Fibroblast of pulmonary artery (primary cell): ENCODE measurements around the gene MINDY3.

Experiments
- DNase-seq: peaks from one replicate; pipeline ENCODE4 v3.0.0-alpha.2; 2010; ENCODE audit warnings: low read depth
- H3K4me3 ChIP-seq: replicated peaks from 2 replicates; pipeline ENCODE4 v1.5.1; 2011; ENCODE audit warnings: low read depth, mild to moderate bottlenecking, control low read depth, low read length, moderate library complexity
- TF ChIP-seq, protein P1 (sequence below): IDR thresholded peaks from 2 replicates; pipeline ENCODE4 v1.5.1; 2011; ENCODE audit warnings: mild to moderate bottlenecking, control low read depth, low read length, inconsistent platforms; ENCODE audit errors: missing control alignments

MINDY3 gene

DNA sequence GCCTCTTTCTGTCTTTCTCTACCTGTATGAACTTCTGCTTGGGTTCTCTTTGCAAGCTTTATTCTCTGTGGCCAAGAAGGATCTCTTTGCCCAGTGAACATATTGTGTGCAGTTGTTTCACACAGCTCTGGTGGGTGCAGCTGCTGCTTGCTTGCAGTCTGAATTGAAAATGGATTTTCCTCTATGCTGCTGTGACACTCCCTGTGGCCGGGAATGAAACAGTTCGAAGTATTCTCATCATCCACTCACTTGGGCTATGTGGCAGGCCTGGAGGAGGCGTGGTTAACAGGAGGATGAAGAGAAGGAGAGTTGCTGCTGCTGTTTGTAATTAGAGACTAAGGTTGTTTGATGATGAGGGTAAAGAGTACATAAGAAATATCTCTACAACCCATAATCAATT lies 112.2 kb downstream of the MINDY3 start:
- DNase-seq: no peak
- H3K4me3 ChIP-seq: no peak overlapping the region
- TF ChIP-seq, protein P1, sequence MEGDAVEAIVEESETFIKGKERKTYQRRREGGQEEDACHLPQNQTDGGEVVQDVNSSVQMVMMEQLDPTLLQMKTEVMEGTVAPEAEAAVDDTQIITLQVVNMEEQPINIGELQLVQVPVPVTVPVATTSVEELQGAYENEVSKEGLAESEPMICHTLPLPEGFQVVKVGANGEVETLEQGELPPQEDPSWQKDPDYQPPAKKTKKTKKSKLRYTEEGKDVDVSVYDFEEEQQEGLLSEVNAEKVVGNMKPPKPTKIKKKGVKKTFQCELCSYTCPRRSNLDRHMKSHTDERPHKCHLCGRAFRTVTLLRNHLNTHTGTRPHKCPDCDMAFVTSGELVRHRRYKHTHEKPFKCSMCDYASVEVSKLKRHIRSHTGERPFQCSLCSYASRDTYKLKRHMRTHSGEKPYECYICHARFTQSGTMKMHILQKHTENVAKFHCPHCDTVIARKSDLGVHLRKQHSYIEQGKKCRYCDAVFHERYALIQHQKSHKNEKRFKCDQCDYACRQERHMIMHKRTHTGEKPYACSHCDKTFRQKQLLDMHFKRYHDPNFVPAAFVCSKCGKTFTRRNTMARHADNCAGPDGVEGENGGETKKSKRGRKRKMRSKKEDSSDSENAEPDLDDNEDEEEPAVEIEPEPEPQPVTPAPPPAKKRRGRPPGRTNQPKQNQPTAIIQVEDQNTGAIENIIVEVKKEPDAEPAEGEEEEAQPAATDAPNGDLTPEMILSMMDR: no peak

DNA sequence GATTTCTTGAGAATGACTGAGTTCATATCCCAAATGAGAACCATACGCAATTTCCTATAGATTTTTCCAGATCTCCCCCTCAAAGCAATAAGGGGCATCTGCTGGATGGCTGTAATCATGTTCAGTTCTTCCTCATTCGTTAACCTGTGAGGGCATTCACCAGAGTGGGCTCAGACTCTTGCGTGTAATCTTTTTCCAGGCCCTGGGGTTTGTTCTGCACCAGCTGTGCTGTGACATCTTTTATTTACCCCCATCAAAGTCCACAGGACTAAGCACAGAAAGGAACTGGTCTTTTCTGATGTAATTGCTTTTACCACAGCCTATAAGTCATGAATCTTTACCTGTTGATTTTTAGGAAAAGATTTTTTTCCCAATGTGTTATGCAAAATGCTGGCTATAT lies 112.7 kb downstream of the MINDY3 start:
- no peak overlapping the region for H3K4me3 ChIP-seq
- DNase-seq: no peak
- TF ChIP-seq, protein P1: no peak

DNA sequence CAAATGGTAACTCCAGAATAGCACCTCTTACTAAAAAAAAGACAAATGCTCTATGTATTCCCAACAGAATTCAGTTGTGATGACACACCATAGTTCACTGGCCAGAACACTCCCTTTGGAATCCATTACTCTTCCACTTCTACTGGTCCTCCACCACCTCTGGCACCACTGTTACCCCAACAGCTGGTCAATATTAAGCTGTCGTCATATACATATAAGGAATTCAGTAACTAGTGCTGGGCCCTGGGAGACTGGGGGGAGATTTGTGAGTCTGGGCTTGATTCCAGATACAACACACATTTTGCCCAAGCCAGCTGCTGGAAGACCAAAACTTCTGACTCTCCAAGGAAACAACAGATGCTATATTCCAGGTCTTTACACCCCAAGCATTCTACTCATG lies 114.6 kb downstream of the MINDY3 start:
- TF ChIP-seq, protein P1: no peak
- peak; percentile 84 for DNase-seq

DNA sequence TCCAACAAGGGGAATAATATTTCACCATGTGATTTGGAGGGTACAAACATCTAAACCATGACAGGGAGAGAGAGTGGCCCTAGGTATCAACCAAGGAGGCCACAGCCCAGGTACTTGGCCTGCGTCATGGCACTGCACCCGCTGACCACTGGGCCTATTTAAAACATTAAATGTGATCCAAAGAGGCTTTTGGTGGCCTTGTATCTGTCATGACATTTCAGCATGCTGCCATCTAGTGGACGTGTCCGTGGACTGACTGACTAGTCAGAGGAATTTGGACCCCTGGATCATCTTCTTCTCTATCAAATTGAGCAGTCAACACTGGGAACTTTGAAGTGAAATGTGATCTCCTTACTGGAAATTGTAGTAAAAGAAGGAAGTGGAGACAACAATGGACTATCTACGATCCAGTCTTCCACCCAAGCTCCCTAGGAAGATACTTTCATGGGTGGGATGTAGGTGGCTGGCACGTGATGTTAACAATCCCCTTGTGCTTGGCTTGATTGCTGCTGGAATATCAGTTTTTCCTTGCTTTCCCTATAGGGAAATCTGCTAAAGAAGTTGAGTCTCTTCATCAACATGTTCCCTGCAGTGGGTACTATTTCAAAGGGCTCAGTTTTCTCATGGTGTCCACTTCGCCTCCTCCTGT lies 116.0 kb downstream of the MINDY3 start:
- TF ChIP-seq, protein P1: peak; percentile 67
- peak; percentile 68 for DNase-seq
- H3K4me3 ChIP-seq: no peak overlapping the region

More for the DNA sequence above, 114.6 kb downstream of the MINDY3 start:
- H3K4me3 ChIP-seq: no peak overlapping the region

DNA sequence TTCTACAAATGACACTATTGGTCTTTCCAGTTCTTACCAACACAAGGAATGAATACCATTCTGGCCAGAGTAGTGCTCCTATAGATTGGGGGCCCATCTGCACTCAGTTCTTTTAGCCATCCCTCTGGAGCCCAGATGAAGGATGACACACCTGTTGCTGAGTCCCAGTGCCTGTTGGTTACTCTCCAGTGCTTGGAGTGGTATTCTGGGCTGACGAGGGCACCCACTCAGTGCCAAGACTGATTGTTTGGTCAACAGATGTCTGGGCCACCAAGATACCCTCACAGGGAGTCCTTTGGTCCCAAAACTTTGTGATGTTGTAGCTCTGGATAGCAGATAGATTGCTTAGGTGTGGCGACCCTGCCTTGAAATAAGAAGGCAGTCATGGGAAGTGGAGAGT lies 116.9 kb downstream of the MINDY3 start:
- TF ChIP-seq, protein P1: no peak
- no peak for DNase-seq
- H3K4me3 ChIP-seq: no peak overlapping the region

DNA sequence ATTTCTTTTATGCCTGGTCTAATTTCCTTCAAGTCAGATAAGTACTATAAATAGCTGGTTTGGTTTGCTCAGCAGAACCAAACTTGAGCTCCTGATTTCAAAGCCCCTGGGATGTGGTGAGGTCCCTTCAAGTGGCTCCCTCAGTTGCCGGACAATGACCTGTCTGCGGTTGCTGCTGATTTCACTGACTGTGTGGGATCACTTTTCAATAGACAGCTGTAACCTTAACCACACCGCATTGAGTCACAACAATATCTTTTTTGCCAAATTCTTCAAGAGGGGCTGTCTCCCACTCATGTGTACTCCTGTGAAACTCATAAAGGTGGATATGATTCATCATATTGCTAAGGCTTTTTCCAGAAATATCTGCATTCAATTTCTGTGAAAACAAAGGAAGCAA lies 117.5 kb downstream of the MINDY3 start:
- H3K4me3 ChIP-seq: no peak overlapping the region
- TF ChIP-seq, protein P1: no peak
- peak; percentile 39 for DNase-seq

DNA sequence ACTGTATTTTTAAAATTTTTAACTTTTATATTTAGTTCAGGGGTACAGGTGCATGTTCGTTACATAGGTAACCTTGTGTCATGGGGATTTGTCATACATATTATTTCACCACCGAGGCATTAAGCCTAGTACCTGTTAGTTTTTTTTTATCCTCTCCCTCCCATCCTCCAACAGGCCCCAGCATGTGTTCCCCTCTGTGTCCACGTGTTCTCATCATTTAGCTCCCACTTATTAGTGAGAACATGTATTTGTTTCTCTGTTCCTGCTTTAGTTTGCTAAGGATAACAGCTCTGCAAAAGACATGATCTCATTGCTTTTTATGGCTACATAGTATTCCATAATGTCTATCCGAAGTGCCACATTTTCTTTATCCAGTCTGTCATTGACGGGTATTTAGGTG lies 118.2 kb downstream of the MINDY3 start:
- no peak for DNase-seq
- no peak overlapping the region for H3K4me3 ChIP-seq
- TF ChIP-seq, protein P1: no peak
